ENCODE results near the gene C1QTNF9. TPM values are rescaled to one million over a fixed set of nuclear protein-coding genes. Genes with fewer than 3 reads are reported as not detected.

C1QTNF9 gene
- total and polyA plus RNA-seq, 2 donors (not counting 1 experiment from before 2014, with no cell fraction given) = not detected

DNA sequence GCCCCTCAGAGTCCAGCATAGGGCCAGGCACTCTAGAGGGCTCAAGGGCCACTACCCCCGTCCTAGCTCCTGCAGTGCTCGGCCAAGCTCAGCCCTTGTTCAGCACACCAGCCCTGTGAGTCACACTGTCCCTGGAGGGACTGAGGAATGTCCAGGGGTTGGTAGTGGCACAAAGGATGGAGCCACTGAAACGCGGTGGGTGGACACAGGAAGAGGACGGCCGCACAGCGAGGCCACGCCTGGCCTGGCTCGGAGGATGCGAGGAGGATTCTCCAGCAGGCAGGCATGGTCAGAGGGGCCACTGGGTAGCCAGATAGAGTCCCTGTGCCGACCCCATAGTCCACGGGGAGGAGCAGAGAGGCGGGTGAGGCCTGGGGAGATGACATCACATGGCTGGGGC, 45.7 kb downstream of the C1QTNF9 start:
- H3K4me3 ChIP-seq (ENCODE audit: control extremely low read depth in 1 of 5, extremely low read depth in 1 of 5, insufficient read depth in 1 of 5, low read depth in 2 of 5, low read length in 4 of 5) = no peak overlapping the region
- no peak for ATAC-seq (ENCODE audit: low read depth)
- H3K9me3 ChIP-seq (ENCODE audit: control extremely low read depth in 1 of 3, control insufficient read depth in 2 of 3, insufficient read depth in 1 of 3, low read length in 2 of 3) = peaks cover 0 to 4% (median 0%) of the 10 kb centered on the region in 3 donors
- intact Hi-C loops (cut with micrococcal nuclease) = no loop called here
- Mint-ChIP-seq H3K9me3 (ENCODE audit: insufficient read depth) (no peaks in the 10 kb centered on the region), H3K4me3 (no peak overlapping the region), H3K4me1 (no peaks in the 10 kb centered on the region), H3K27me3 (no peaks in the 10 kb centered on the region), H3K27ac (no peak overlapping the region)
- H3K9ac ChIP-seq (ENCODE audit: low read length) = no peak overlapping the region
- TF ChIP-seq, protein P1, sequence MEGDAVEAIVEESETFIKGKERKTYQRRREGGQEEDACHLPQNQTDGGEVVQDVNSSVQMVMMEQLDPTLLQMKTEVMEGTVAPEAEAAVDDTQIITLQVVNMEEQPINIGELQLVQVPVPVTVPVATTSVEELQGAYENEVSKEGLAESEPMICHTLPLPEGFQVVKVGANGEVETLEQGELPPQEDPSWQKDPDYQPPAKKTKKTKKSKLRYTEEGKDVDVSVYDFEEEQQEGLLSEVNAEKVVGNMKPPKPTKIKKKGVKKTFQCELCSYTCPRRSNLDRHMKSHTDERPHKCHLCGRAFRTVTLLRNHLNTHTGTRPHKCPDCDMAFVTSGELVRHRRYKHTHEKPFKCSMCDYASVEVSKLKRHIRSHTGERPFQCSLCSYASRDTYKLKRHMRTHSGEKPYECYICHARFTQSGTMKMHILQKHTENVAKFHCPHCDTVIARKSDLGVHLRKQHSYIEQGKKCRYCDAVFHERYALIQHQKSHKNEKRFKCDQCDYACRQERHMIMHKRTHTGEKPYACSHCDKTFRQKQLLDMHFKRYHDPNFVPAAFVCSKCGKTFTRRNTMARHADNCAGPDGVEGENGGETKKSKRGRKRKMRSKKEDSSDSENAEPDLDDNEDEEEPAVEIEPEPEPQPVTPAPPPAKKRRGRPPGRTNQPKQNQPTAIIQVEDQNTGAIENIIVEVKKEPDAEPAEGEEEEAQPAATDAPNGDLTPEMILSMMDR (IDR thresholded peaks at IDR 0.05) = no peak
- no peak for TF ChIP-seq EZH2 (IDR thresholded peaks at IDR 0.05; ENCODE audit: borderline replicate concordance, insufficient read depth, low read depth, low read length, poor library complexity, severe bottlenecking)
- DNase-seq = no peak
- no peak overlapping the region for H3K27ac ChIP-seq (ENCODE audit: low read length in 2 of 2)
- H3K4me2 ChIP-seq (replicated peaks; ENCODE audit: low read depth, low read length, poor library complexity, severe bottlenecking) = no peak overlapping the region
- POLR2A ChIA-PET = no interaction called here
- CTCF ChIA-PET = no interaction called here
- H3K27me3 ChIP-seq (replicated peaks in 1 of 4; ENCODE audit: control extremely low read depth in 1 of 4, control insufficient read depth in 3 of 4, insufficient read depth in 4 of 4, low read length in 3 of 4) = no peaks in the 10 kb centered on the region
- no peaks in the 10 kb centered on the region for H4K20me1 ChIP-seq (ENCODE audit: control insufficient read depth, insufficient read depth, low read length, poor library complexity, severe bottlenecking)
- H3K4me1 ChIP-seq (ENCODE audit: control insufficient read depth in 2 of 2, insufficient read depth in 2 of 2, low read length in 2 of 2) = no peaks in the 10 kb centered on the region
- H3K36me3 ChIP-seq (replicated peaks in 1 of 2; ENCODE audit: control extremely low read depth in 1 of 2, control insufficient read depth in 1 of 2, extremely low read depth in 1 of 2, insufficient read depth in 2 of 2, low read length in 1 of 2) = no peaks in the 10 kb centered on the region
- WGBS (ENCODE audit: insufficient coverage) = 92% methylated on average over 13 of the region's 13 CpGs
- H2AFZ ChIP-seq (ENCODE audit: insufficient read depth, low read depth, low read length, poor library complexity, severe bottlenecking) = no peak overlapping the region
- H3K79me2 ChIP-seq (ENCODE audit: control insufficient read depth, insufficient read depth, low read length) = no peaks in the 10 kb centered on the region

DNA sequence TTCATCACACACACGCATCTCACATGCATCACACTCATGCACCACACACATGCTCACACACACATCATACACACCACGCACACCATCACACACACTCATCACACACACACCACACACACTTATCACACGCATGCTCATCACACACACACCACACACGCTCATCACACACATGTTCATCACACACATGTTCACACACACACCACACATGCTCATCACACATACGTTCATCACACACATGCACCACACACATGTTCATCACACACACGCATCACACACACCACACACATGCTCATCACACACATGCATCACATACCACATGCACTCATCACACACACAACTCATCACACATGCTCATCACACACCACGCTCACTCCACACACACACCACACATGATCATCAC, 46.9 kb downstream of the C1QTNF9 start:
- Histone ChIP-seq H3K4me2 (replicated peaks; ENCODE audit: low read depth, low read length, poor library complexity, severe bottlenecking) (no peak overlapping the region), H3K27me3 (replicated peaks in 1 of 4; ENCODE audit: control extremely low read depth in 1 of 4, control insufficient read depth in 3 of 4, insufficient read depth in 4 of 4, low read length in 3 of 4) (no peaks in the 10 kb centered on the region), H3K9ac (ENCODE audit: low read length) (no peak overlapping the region), H2AFZ (ENCODE audit: insufficient read depth, low read depth, low read length, poor library complexity, severe bottlenecking) (no peak overlapping the region), H3K4me1 (ENCODE audit: control insufficient read depth in 2 of 2, insufficient read depth in 2 of 2, low read length in 2 of 2) (no peaks in the 10 kb centered on the region), H3K27ac (ENCODE audit: low read length in 2 of 2) (no peak overlapping the region), H3K9me3 (ENCODE audit: control extremely low read depth in 1 of 3, control insufficient read depth in 2 of 3, insufficient read depth in 1 of 3, low read length in 2 of 3) (peaks cover 0 to 4% (median 0%) of the 10 kb centered on the region in 3 donors), H3K4me3 (ENCODE audit: control extremely low read depth in 1 of 5, extremely low read depth in 1 of 5, insufficient read depth in 1 of 5, low read depth in 2 of 5, low read length in 4 of 5) (no peak overlapping the region), H3K36me3 (replicated peaks in 1 of 2; ENCODE audit: control extremely low read depth in 1 of 2, control insufficient read depth in 1 of 2, extremely low read depth in 1 of 2, insufficient read depth in 2 of 2, low read length in 1 of 2) (no peaks in the 10 kb centered on the region), H4K20me1 (ENCODE audit: control insufficient read depth, insufficient read depth, low read length, poor library complexity, severe bottlenecking) (no peaks in the 10 kb centered on the region), H3K79me2 (ENCODE audit: control insufficient read depth, insufficient read depth, low read length) (no peaks in the 10 kb centered on the region)
- H3K4me3 Mint-ChIP-seq = no peak overlapping the region
- no peak overlapping the region for H3K27ac Mint-ChIP-seq
- no peak for DNase-seq
- ChIA-PET CTCF (no interaction called here), POLR2A (no interaction called here)
- TF ChIP-seq, protein P1 (IDR thresholded peaks at IDR 0.05) = no peak
- no peak for TF ChIP-seq EZH2 (IDR thresholded peaks at IDR 0.05; ENCODE audit: borderline replicate concordance, insufficient read depth, low read depth, low read length, poor library complexity, severe bottlenecking)
- no peak for ATAC-seq (ENCODE audit: low read depth)
- H3K27me3 Mint-ChIP-seq = no peaks in the 10 kb centered on the region
- H3K9me3 Mint-ChIP-seq (ENCODE audit: insufficient read depth) = no peaks in the 10 kb centered on the region
- no peaks in the 10 kb centered on the region for H3K4me1 Mint-ChIP-seq
- intact Hi-C loops (cut with micrococcal nuclease) = no loop called here
- over 99% methylated on average over 6 of the region's 7 CpGs for WGBS (ENCODE audit: insufficient coverage)
